GM12891 (cell line): ENCODE data around the gene ASIC1.

ENCODE experiments used
- POLR2A ChIP-seq: IDR thresholded peaks from 2 replicates; pipeline ENCODE4 v1.6.1; 2011; ENCODE audit warnings: low read depth, low read length, control low read depth
- POLR2AphosphoS5 ChIP-seq: IDR thresholded peaks from 2 replicates; pipeline ENCODE4 v1.6.1; 2011; ENCODE audit warnings: low read depth, low read length, control low read depth
- TAF1 ChIP-seq: IDR thresholded peaks from 2 replicates; pipeline ENCODE4 v1.6.1; 2011; ENCODE audit warnings: low read depth, low read length, control low read depth

DNA sequence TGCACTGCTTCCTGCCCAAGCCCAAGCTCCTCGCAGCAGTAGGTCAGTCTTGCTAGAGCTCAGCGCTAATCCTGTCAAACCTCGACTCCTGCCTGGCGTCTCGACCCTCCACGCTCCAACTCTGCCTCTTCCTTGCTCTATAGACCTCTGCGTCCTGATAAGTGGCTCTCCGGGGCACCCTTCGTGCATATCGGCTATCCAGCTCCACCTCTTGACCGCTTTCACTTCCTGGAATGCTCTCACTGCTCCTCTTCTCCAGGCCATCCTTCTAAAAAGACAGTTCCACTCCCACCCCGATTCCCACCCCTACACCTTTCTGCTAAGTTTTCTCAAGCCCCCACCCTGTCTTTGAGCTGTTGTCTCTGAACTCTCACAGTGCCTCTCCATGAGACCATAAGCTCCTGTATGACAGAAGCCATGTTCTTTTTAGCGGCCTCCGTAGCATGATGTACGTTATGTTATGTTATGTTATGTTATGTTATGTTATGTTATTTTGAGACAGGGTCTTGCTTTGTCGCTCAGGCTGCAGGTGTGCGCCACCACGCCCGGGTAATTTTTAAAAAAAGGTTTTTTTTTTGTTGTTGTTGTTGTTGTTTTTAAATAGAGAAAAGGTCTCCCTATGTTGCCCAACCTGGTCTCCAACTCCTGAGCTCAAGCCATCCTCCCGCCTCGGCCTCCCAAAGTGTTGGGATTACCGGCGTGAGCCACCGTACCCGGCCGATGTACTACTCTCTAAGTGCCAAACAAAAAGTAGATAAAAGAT is 55.2 kb downstream of the ASIC1 start:
- TF ChIP-seq TAF1 = no peak
- TF ChIP-seq POLR2AphosphoS5 = no peak
- no peak for TF ChIP-seq POLR2A
